ENCODE results near the gene MAP1S.

The MAP1S gene

DNA sequence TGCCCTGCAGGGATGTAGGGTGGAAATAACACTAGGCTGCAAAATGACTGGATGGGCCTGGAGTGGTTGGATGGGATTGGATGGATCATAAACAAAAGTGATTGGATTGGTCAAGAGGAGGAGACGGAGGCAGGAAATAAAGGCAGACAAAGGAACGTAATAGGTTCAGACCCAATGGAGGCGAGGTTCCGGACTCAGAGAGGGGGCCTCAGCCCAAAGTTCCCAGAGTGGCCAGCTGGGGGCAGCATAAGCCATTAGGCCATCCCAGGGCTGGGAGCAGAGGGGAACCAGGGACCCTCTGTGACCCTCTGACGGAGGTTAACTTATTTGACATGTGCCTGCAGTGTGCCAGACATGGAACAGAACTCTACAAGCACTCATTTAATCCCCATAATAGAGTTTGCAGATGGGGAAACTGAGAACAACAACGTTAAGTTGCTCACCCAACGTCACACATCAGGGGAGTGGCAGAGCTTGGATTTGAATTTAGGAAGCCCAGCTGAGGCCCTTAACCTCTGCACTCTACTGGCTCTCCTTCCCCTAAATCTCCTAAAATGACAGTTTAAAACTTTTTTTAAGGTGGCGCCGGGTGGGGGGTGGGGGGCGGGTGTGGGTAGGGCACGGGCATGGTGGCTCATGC lies 15.3 kb upstream of the MAP1S start:
- TF ChIP-seq, protein P1, sequence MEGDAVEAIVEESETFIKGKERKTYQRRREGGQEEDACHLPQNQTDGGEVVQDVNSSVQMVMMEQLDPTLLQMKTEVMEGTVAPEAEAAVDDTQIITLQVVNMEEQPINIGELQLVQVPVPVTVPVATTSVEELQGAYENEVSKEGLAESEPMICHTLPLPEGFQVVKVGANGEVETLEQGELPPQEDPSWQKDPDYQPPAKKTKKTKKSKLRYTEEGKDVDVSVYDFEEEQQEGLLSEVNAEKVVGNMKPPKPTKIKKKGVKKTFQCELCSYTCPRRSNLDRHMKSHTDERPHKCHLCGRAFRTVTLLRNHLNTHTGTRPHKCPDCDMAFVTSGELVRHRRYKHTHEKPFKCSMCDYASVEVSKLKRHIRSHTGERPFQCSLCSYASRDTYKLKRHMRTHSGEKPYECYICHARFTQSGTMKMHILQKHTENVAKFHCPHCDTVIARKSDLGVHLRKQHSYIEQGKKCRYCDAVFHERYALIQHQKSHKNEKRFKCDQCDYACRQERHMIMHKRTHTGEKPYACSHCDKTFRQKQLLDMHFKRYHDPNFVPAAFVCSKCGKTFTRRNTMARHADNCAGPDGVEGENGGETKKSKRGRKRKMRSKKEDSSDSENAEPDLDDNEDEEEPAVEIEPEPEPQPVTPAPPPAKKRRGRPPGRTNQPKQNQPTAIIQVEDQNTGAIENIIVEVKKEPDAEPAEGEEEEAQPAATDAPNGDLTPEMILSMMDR (IDR thresholded peaks at IDR 0.05) = peak; percentile 57

- TF ChIP-seq, protein P1 (IDR thresholded peaks at IDR 0.05) = no peak
Observed at GRCh38 chr19:17706750-17707181, 12.5 kb upstream of the MAP1S start.

DNA sequence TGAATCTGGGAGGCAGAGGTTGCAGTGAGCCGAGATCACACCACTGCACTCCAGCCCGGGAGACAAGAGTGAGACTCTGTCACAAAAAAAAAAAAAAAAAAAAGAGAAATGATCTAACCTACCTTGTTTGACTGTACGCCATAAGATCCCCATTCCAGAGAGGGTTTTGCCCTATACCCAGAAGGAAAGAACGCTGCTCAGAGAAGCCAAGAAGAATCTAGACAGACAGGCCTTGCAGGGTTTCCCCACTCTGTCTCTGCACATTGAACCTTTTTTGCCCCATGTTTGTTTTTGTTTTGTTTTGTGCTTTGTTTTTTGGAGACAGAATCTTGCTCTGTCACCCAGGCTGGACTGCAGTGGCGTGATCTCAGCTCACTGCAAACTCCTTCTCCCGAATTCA lies 7.4 kb upstream of the MAP1S start:
- TF ChIP-seq, protein P1 (IDR thresholded peaks at IDR 0.05) = no peak

GRCh38 chr19:17716309-17716929 lies 2.9 kb upstream of the MAP1S start:
- TF ChIP-seq, protein P1 (IDR thresholded peaks at IDR 0.05) = no peak

DNA sequence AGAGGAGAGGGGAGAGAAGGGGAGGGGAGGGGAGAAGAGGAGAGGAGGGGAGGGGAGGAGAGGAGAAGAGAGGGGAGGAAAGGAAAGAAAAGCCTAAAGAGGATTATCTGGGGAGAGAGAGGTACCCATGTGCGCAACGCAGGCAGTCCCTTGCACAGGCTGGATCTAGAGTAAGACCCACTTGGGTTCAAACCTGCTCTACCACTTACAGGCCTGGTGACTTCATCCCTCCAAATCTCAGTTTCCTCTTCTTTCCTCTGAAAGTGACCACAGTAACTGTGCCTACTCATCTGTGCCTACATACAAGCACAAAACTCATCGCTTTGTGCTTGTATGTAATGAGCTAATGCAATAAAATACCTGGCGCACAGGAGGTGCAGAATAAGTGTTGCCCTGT lies 732 bp upstream of the MAP1S start:
- TF ChIP-seq, protein P1 (IDR thresholded peaks at IDR 0.05) = no peak

DNA sequence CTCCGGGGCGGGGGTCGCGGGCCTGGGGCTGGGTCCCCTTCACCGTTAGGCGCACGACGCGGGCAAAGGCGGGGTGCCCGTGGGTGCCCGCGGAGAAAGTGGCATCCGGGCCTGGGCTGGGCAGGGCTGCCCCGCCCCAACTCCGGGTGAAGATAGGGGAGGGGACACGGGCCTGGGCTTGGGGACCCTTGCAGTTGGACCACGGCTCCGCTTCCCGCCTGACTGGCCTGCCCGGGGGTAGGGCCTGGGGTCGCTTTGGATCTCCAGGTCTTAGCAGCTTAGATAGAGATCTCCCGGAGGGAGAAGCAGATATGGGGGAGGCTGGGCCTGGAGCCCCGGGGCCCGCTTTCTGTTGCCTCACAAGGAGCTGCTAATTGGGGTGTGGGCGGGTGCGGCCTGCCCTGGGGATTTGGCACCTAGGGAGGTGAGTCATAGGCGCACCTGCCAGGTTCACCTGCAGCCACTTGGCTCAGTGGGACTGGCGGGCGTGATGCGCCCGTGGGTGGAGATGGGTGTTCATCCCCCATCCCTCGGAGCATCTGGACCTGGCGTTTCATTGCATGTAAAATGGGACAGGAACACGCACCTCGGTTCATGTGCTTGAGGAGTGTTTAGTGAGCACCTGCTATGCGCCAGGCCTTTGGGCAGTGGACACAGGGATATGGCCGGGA lies 585 bp downstream of the MAP1S start:
- TF ChIP-seq, protein P1 (IDR thresholded peaks at IDR 0.05) = no peak

DNA sequence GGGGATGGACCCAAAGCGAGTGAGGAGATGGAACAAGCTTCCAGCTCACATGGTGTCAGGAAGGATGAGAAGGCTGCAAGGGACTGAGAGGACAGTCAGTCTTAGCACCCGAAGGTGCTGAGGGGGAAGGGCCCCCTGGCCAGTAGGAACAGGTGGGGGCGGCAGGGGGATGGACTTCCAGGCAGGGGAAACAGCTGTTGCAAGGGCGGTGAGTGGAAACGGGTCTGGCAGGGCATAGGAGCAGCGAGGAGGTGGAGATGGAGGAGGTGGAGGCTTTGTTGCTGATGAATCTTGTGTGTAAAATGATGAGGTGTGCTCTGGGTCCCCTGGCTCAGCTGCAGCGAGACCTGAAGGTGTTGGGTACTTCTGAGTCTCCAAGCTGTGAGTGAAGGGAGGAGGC lies 1.2 kb downstream of the MAP1S start:
- TF ChIP-seq, protein P1 (IDR thresholded peaks at IDR 0.05) = no peak

Measured in LNCAP (cell line).